Naive B cell (primary cell): ENCODE data around the gene CACHD1. TPM values are rescaled to one million over a fixed set of nuclear protein-coding genes. Genes with fewer than 3 reads are reported as not detected.

Source experiments
- ATAC-seq, 2 donors: fragments of 150-1000 bp; cut with Tn5 transposase; 2 replicates each; pipeline ENCODE4 v1.10.0; 2021; ENCODE audit warnings: low read depth in 2 of 2, mild to moderate bottlenecking in 2 of 2, moderate library complexity in 2 of 2
- DNase-seq: peaks from one replicate; pipeline ENCODE4 v3.0.0; 2022
- H3K27ac Mint-ChIP-seq, 6 donors: one replicate each; pipeline ENCODE4 v1.8.0; 2020 to 2022; ENCODE audit warnings: mild to moderate bottlenecking in 6 of 6, mixed read lengths in 6 of 6, moderate library complexity in 5 of 6, inconsistent platforms in 2 of 6
- H3K27me3 Mint-ChIP-seq, 3 donors: one replicate each; pipeline ENCODE4 v1.8.0; 2021 to 2022; ENCODE audit warnings: mixed read lengths in 3 of 3, mild to moderate bottlenecking in 1 of 3
- H3K36me3 Mint-ChIP-seq, 2 donors: one replicate each; pipeline ENCODE4 v1.8.0; 2020 to 2022; ENCODE audit warnings: mixed read lengths in 2 of 2, inconsistent platforms in 1 of 2, mild to moderate bottlenecking in 1 of 2
- H3K4me1 Mint-ChIP-seq, 3 donors: one replicate each; pipeline ENCODE4 v1.8.0; 2020 to 2022; ENCODE audit warnings: mixed read lengths in 3 of 3, inconsistent platforms in 1 of 3, mild to moderate bottlenecking in 1 of 3, moderate library complexity in 1 of 3
- H3K4me3 Mint-ChIP-seq, 8 donors: one replicate each; pipeline ENCODE4 v1.8.0; 2020 to 2022; ENCODE audit warnings: mild to moderate bottlenecking in 8 of 8, mixed read lengths in 8 of 8, moderate library complexity in 8 of 8, inconsistent platforms in 2 of 8
- H3K9me3 Mint-ChIP-seq, 7 donors: one replicate each; pipeline ENCODE4 v1.8.0; 2020 to 2022; ENCODE audit warnings: mixed read lengths in 7 of 7, mild to moderate bottlenecking in 5 of 7, inconsistent platforms in 2 of 7, moderate library complexity in 1 of 7
- polyA plus RNA-seq, 6 donors: library from polyadenylated mRNA; unstranded; fragments of 300-500 nt; fragmentation: Illumina TruSeq; gene quantifications; one replicate each; pipeline ENCODE4 v1.2.3, GENCODE V29; 2021; ENCODE audit warnings: low read depth in 6 of 6

Gene CACHD1
- polyA plus RNA-seq, 6 donors from 2014 or later: not detected

DNA sequence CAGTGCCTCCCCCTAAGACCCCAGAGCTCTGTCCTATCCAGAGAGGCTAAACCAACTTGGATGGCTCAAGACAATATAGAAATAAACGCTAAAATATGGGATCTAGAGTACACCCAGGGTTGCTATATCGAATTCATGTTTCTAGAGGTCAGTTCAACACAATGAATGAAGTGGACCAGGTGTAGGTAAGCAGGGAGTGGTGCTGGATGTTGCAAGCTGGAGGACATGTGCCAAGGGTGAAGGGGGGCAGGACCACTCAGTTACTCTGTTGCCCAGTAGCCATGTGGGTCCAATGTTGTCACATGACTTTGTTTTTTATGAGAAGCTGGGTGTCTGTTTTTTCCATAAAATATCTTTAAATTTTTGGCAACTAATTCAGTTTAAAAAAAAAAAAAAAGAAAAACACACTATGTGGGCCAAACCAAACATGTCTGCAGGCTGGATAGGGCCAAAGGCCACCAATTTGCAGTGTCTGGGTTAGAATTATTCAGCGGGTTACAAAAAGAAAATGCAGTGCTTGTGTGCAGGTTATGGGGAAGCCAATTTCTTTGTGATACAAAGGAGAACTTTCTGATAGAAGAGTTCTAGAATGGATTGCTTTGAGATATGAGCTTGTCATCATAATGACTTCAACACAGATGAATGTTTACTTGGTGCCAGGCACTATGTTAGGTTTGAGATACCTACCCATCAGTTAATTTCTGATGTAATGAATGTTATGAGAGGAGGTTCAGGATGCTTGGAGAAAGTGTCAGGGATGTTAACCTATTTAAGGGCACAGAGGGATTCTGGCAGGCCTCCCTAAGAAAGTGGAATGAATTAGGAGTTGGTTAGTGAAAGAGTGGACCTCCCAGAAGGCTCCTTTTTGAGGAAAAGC is 8.9 kb downstream of the CACHD1 start:
- Mint-ChIP-seq H3K4me3 (no peak overlapping the region), H3K27me3 (peaks cover 11 to 15% (median 13%) of the 10 kb centered on the region in 3 donors), H3K27ac (no peak overlapping the region), H3K9me3 (no peaks in the 10 kb centered on the region), H3K4me1 (no peaks in the 10 kb centered on the region), H3K36me3 (no peaks in the 10 kb centered on the region)
- no peak for DNase-seq
- no peak for ATAC-seq

DNA sequence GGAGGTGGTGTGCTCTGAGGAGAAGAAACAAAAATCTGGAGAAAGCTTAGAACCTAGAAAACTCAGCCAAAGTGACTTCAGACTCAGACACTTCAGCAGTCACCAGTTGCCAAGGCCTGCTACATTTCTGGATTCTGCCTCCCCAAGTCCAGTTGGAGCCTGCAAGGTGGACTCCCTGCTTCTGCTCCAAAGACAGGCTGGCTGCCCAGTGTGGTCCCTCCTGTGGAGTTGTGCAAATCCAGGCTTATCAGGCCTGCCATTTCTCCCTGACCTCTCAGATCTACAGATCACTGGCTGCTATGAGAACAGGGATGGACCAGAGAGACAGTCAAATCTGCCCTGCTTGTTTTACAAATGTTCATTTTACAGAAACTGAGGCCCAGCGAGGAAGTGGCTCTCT is 9.9 kb downstream of the CACHD1 start:
- Mint-ChIP-seq H3K9me3 (no peaks in the 10 kb centered on the region), H3K36me3 (no peaks in the 10 kb centered on the region), H3K27ac (no peak overlapping the region), H3K4me1 (no peaks in the 10 kb centered on the region), H3K27me3 (peaks cover 14 to 20% (median 15%) of the 10 kb centered on the region in 3 donors), H3K4me3 (no peak overlapping the region)
- DNase-seq: no peak
- no peak for ATAC-seq

DNA sequence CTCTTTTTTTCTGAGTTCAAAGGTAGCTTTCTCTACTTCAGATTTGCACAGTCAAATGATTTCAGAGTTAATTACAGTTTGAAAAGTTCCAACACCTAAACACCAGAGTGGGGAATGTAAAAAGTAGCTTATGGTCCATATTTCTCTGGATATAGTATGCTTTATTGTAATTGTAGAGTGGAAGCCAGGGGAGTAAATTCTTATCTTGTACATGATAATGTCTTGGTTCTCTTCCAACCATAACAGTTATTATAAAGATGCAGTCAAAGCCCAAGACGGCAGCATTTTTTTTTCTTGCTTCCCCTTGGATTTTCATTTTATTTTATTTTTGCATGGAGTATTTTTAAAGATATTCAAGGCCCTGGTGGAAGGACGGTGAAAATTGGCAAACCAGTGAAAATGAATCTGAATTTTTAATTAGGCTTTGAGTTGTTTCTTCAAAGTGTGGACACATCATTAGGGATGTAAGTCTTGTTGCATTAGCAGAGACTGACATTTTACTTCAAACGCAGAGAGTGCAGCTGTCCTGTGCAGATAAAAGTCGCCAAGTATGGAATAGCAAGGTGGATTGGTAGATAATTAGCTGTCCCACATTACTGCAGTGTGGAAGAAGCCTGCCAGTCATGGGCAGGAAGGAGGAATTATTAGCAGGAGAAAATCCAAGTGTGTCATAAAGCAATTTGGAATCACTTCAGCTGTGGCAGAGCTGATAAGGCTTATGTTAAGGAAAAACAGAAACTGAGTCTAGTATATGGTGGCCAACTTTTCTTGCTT is 11.3 kb downstream of the CACHD1 start:
- Mint-ChIP-seq H3K27me3 (peaks cover 19 to 21% (median 20%) of the 10 kb centered on the region in 3 donors), H3K9me3 (peaks cover 0 to 1% (median 0%) of the 10 kb centered on the region in 7 donors), H3K27ac (no peak overlapping the region), H3K4me1 (no peaks in the 10 kb centered on the region), H3K36me3 (no peaks in the 10 kb centered on the region), H3K4me3 (no peak overlapping the region)
- ATAC-seq (no peak), DNase-seq (no peak)

DNA sequence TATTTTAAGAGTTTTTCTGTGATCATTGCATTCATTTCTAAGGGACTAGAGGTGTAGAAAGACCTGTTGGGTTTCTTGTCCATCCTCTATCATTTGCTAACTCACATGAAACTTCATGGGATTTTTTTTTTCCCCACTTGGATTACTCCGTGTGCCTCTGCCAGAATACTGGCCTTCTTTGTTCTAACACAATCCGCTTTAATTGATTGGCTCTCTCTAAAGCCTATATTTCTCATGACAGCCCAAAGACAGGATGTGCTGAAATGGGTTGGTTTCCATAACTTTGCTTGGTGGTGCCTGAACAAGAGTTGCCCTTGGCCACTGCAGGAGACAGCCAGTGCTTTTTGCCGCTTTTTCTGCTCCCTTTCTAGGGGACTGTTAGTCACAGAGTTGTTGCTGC is 12.2 kb downstream of the CACHD1 start:
- Mint-ChIP-seq H3K4me1 (no peaks in the 10 kb centered on the region), H3K4me3 (no peak overlapping the region), H3K27ac (no peak overlapping the region), H3K36me3 (no peaks in the 10 kb centered on the region), H3K27me3 (peaks cover 23 to 29% (median 25%) of the 10 kb centered on the region in 3 donors), H3K9me3 (peaks cover 0 to 1% (median 0%) of the 10 kb centered on the region in 7 donors)
- no peak for ATAC-seq
- DNase-seq: no peak

DNA sequence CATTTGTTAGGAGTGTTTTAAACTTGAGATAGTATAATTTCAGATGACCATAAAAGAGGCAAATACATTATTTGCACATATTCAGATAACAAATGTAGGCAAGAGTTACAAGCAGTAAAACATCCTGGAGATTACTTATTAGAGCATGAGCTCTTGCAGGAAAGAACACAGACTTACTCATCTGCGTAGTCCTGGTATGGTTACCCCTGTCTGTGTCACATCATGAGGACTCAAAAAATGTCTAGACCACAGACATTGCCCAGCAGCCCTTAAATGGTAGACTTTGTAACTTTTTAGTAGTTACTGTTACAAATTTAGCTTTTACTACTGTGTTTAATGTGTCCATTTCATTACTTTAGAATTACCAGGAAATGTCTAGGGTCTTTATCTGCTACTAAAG is 12.8 kb downstream of the CACHD1 start:
- no peaks in the 10 kb centered on the region for H3K36me3 Mint-ChIP-seq

DNA sequence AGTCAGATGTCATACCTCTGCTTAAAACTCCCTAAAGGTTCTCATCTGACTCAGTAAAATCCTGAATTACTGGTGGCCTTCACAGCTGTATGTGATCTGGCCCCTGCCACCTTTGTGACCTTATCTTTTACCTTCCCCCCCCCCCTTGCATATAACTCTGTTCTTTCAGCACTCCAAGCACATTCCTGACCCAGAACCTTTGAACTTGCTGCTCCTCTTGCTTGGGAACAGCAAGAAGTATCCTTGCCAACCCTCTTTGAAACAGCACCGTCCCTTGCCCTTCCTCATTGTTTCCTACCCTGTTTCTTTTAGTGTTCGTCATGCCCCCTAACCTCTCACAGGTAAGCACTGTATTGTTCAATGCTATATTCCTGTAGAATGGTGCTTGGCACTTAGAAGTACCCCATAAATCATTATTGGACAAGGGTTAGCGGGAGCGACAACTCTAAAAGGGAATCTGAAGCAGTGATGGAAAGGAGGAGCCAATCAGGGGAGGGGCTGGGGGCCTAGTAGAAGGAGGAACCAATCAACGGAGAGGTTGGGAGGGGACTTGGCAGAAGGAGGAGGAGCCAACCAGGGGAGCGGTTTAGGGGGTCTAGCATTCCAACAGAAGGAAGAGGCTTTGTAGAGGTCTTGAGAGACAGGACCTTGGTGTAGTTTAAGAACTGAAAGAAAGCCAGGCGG is 13.9 kb downstream of the CACHD1 start:
- Mint-ChIP-seq H3K27me3 (peaks cover 19 to 30% (median 23%) of the 10 kb centered on the region in 3 donors), H3K9me3 (peaks cover 0 to 1% (median 0%) of the 10 kb centered on the region in 7 donors), H3K27ac (no peak overlapping the region), H3K36me3 (no peaks in the 10 kb centered on the region), H3K4me1 (no peaks in the 10 kb centered on the region), H3K4me3 (no peak overlapping the region)
- DNase-seq (no peak), ATAC-seq (no peak)

More for the DNA sequence above, 12.8 kb downstream of the CACHD1 start:
- Mint-ChIP-seq H3K27me3 (peaks cover 23 to 30% (median 25%) of the 10 kb centered on the region in 3 donors), H3K4me1 (no peaks in the 10 kb centered on the region), H3K9me3 (peaks cover 0 to 1% (median 0%) of the 10 kb centered on the region in 7 donors), H3K4me3 (no peak overlapping the region), H3K27ac (no peak overlapping the region)
- DNase-seq: no peak
- ATAC-seq: no peak

DNA sequence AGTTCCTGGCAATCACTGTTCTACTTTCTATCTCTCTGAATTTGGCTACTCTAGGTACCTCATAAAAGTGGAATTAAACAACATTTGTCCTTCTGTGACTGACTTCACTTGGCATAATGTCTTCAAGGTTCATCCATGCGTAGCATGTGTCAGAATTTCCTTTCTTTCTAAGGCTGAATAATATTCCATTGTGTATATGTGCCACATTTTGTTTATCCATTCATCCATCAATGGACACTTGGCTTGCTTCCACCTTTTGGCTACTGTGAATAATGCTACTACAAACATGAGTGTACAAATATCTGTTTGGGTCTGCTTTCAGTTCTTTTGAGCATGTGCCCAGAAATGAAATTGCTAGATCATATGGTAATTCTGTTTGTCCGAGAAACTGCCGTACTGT is 14.7 kb downstream of the CACHD1 start:
- DNase-seq: no peak
- peaks cover 19 to 30% (median 22%) of the 10 kb centered on the region in 3 donors for H3K27me3 Mint-ChIP-seq
- no peaks in the 10 kb centered on the region for H3K36me3 Mint-ChIP-seq
- no peak overlapping the region for H3K4me3 Mint-ChIP-seq
- no peak overlapping the region for H3K27ac Mint-ChIP-seq
- no peaks in the 10 kb centered on the region for H3K4me1 Mint-ChIP-seq
- H3K9me3 Mint-ChIP-seq: peaks cover 0 to 1% (median 0%) of the 10 kb centered on the region in 7 donors
- ATAC-seq: no peak

DNA sequence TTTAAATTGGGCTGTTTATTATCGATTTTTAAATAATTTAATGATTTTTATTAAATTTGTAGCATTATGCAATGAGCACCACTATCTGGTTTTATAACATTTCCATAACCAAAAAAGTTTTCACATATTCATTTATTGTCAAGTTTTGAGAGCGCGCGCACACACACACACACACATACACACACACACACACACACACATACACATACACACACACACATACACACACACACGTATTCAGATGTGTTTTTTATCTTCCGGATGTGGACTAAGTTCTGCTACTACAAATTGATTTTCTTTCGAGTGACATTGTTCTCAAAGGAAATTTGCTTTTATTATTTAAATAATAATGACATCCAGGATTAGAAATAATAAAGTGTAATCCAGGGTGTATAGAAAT is 16.3 kb downstream of the CACHD1 start:
- Mint-ChIP-seq H3K4me3 (no peak overlapping the region), H3K36me3 (no peaks in the 10 kb centered on the region), H3K9me3 (peaks cover 0 to 1% (median 0%) of the 10 kb centered on the region in 7 donors), H3K27ac (no peak overlapping the region), H3K27me3 (peaks cover 19 to 30% (median 23%) of the 10 kb centered on the region in 3 donors), H3K4me1 (no peaks in the 10 kb centered on the region)
- DNase-seq (no peak), ATAC-seq (no peak)

DNA sequence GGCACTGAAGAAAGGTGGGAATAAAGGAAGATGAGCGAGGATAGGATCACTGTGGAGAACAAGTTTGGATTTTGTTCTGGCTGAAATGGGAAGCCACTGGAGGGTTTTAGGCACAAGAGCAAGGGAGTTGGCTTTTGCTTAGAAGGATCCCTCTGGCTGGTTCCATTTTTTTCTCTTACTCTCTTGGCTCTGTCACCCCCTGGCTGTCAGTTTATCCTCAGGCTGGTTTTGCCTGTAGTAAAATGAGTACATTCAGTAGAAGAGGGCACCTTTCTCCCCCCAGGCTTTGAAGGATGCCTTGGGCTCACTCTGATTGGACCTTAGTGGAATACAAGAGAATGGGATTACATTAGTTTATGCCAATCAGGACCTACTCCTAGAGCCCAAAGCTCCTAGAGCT is 17.1 kb downstream of the CACHD1 start:
- peaks cover 19 to 30% (median 23%) of the 10 kb centered on the region in 3 donors for H3K27me3 Mint-ChIP-seq
- no peak for DNase-seq
- no peaks in the 10 kb centered on the region for H3K4me1 Mint-ChIP-seq
- ATAC-seq: no peak
- no peak overlapping the region for H3K4me3 Mint-ChIP-seq
- peak overlapping the region in 1 of 6 donors; percentile 2 for H3K27ac Mint-ChIP-seq
- H3K36me3 Mint-ChIP-seq: no peaks in the 10 kb centered on the region
- H3K9me3 Mint-ChIP-seq: peaks cover 0 to 1% (median 0%) of the 10 kb centered on the region in 7 donors

DNA sequence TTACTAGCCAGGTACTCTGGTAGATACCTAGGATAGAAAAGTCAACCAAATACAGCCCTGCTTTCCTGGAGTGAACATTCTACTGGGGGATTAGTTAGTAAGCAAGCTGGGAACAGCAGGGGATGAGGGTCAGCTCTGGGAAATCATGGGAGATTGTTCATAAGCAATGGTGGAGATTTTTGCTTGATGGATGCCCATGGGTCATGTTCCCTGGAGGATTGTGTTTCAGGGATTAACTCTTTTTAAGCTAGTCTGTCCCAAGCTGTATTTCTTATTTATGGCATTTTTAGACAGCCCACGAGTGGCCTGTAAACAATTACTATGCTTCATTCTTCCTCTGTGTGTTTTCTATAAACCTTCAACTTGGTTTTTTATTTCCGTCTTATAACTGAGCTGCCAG is 18.9 kb downstream of the CACHD1 start:
- Mint-ChIP-seq H3K36me3 (no peaks in the 10 kb centered on the region), H3K27me3 (peaks cover 16 to 32% (median 20%) of the 10 kb centered on the region in 3 donors), H3K27ac (no peak overlapping the region), H3K9me3 (peaks cover 0 to 1% (median 0%) of the 10 kb centered on the region in 7 donors), H3K4me1 (no peaks in the 10 kb centered on the region), H3K4me3 (no peak overlapping the region)
- no peak for ATAC-seq
- DNase-seq: no peak

DNA sequence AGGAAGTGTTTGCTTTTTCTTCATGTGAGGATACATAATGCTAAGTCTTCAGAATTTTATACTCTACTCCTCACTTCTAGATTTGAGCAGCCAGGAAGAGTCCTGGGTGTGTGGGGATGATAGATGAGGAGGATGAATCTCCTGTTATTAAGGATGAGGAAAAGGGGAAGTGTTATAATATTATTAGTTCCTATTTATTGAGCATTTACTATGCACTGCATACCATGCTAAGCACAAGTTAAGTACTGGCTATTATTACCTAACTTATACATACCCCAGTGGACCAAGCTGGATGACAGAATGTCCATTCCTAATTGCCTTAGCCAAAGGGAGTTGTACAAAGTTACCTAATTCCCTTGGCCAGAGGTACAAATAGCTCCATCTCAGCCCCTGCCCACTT is 19.8 kb downstream of the CACHD1 start:
- Mint-ChIP-seq H3K9me3 (peaks cover 0 to 1% (median 0%) of the 10 kb centered on the region in 7 donors), H3K27me3 (peaks cover 12 to 28% (median 13%) of the 10 kb centered on the region in 3 donors), H3K4me1 (no peaks in the 10 kb centered on the region), H3K36me3 (no peaks in the 10 kb centered on the region), H3K27ac (no peak overlapping the region), H3K4me3 (no peak overlapping the region)
- DNase-seq (no peak), ATAC-seq (no peak)

DNA sequence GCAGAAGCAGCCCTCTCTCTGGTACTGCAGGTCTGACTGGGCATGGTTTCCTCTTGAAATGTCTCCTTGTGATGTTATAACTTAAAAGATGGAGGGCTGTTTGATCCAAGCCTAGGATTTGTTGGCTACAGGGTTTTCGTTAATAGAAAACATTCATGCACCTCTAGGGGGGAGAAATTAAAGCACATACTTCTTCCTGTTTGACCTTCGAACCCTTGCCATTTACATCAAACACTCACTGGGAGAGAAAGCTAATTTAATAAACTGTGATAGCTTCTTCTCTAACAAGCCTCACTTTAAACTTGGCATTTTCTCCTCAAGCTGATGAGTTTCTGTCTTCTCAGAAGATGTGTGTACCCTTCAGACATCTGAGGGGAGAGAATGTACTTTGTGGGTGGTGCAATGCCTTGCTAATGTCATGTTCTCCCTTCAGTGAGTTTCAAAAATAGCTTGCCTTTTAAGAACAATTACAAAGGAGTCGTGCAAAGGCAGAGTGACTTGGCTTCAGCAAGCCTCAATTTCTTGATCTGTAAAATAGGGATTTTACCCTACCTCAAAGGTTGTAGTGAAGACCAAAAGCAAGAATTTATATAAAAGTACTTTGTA is 20.4 kb downstream of the CACHD1 start:
- H3K36me3 Mint-ChIP-seq: no peaks in the 10 kb centered on the region
- H3K27me3 Mint-ChIP-seq: peaks cover 11 to 29% (median 13%) of the 10 kb centered on the region in 3 donors
- DNase-seq (no peak), ATAC-seq (no peak)
- H3K9me3 Mint-ChIP-seq: no peaks in the 10 kb centered on the region
- H3K27ac Mint-ChIP-seq: no peak overlapping the region
- no peaks in the 10 kb centered on the region for H3K4me1 Mint-ChIP-seq
- H3K4me3 Mint-ChIP-seq: no peak overlapping the region

DNA sequence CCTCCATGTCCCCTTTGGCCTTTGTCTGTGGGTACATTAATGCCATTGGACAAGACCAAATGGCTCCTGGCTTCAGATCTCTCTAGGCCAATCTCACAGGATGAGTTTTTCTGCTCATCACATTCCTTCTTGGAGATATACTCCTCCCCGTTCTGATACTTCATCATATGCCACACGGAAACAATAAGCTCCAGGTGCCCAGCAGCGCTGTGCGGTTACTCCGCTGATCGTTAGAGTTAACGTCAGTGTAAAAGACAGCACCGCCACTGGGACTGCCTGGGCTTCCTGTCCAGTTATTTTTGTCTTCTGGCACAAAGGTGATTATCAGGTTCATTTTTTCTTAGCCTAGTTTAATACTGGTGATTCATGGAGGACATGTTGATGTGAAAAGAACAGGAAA is 22.5 kb downstream of the CACHD1 start:
- no peaks in the 10 kb centered on the region for H3K36me3 Mint-ChIP-seq
- no peak overlapping the region for H3K27ac Mint-ChIP-seq
- H3K4me1 Mint-ChIP-seq: no peaks in the 10 kb centered on the region
- H3K9me3 Mint-ChIP-seq: no peaks in the 10 kb centered on the region
- peaks cover 9 to 30% (median 11%) of the 10 kb centered on the region in 3 donors for H3K27me3 Mint-ChIP-seq
- no peak overlapping the region for H3K4me3 Mint-ChIP-seq
- ATAC-seq: no peak
- no peak for DNase-seq
